ENCODE measurements around the gene CDH13. TPM values are rescaled to one million over a fixed set of nuclear protein-coding genes. Genes with fewer than 3 reads are reported as not detected.

CDH13 gene
- total and polyA plus RNA-seq, 8 donors, result 0.12 to 21.4 (median 1.7) TPM; not detected in 1

- no peaks in the 10 kb centered on the region for H3K4me1 ChIP-seq
- H3K27ac ChIP-seq, result no peak overlapping the region
- DNase-seq, result no peak
- intact Hi-C loops (cut with DNase I; ENCODE audit: low total_unique reads), result no loop called here
- H3K4me3 ChIP-seq, result no peak overlapping the region
- TF ChIP-seq POLR2AphosphoS5 (IDR thresholded peaks at IDR 0.05) (no peak), EP300 (IDR thresholded peaks at IDR 0.05) (no peak), POLR2A (IDR thresholded peaks at IDR 0.05) (no peak), CTCF (IDR thresholded peaks at IDR 0.05) (no peak)
- WGBS, 5 donors, result 19 to 46% (median 35%) methylated on average over 3 of the region's 3 CpGs
- no peaks in the 10 kb centered on the region for H3K36me3 ChIP-seq
- no peaks in the 10 kb centered on the region for H3K9me3 ChIP-seq
- H3K27me3 ChIP-seq, result no peaks in the 10 kb centered on the region
These were observed 643.9 kb downstream of the CDH13 start for GRCh38 chr16:83270640-83271039.

- TF ChIP-seq POLR2A (IDR thresholded peaks at IDR 0.05) (no peak), CTCF (IDR thresholded peaks at IDR 0.05) (no peak), POLR2AphosphoS5 (IDR thresholded peaks at IDR 0.05) (no peak), EP300 (IDR thresholded peaks at IDR 0.05) (no peak)
- H3K27me3 ChIP-seq, result no peaks in the 10 kb centered on the region
- no peak for DNase-seq
- H3K4me3 ChIP-seq, result no peak overlapping the region
- WGBS, 5 donors, result 23 to 56% (median 43%) methylated on average over 2 of the region's 2 CpGs
- no peak overlapping the region for H3K27ac ChIP-seq
- intact Hi-C loops (cut with DNase I; ENCODE audit: low total_unique reads), result no loop called here
- no peaks in the 10 kb centered on the region for H3K36me3 ChIP-seq
- H3K4me1 ChIP-seq, result no peaks in the 10 kb centered on the region
- H3K9me3 ChIP-seq, result no peaks in the 10 kb centered on the region
These were observed 644.4 kb downstream of the CDH13 start for GRCh38 chr16:83271123-83271522.

GRCh38 chr16:83271970-83272575 is 645.3 kb downstream of the CDH13 start:
- WGBS, 5 donors, result 56 to 74% (median 62%) methylated on average over 5 of the region's 5 CpGs
- DNase-seq, result no peak
- Histone ChIP-seq H3K27me3 (no peaks in the 10 kb centered on the region), H3K27ac (no peak overlapping the region), H3K36me3 (no peaks in the 10 kb centered on the region), H3K4me1 (no peaks in the 10 kb centered on the region), H3K4me3 (no peak overlapping the region), H3K9me3 (no peaks in the 10 kb centered on the region)
- intact Hi-C loops (cut with DNase I; ENCODE audit: low total_unique reads), result no loop called here
- no peak for TF ChIP-seq EP300 (IDR thresholded peaks at IDR 0.05)
- no peak for TF ChIP-seq POLR2A (IDR thresholded peaks at IDR 0.05)
- TF ChIP-seq POLR2AphosphoS5 (IDR thresholded peaks at IDR 0.05), result no peak
- no peak for TF ChIP-seq CTCF (IDR thresholded peaks at IDR 0.05)

GRCh38 chr16:83272843-83273242 is 646.1 kb downstream of the CDH13 start:
- DNase-seq, result no peak
- Histone ChIP-seq H3K27ac (no peak overlapping the region), H3K4me3 (no peak overlapping the region), H3K36me3 (no peaks in the 10 kb centered on the region), H3K4me1 (no peaks in the 10 kb centered on the region), H3K9me3 (no peaks in the 10 kb centered on the region), H3K27me3 (no peaks in the 10 kb centered on the region)
- no peak for TF ChIP-seq POLR2AphosphoS5 (IDR thresholded peaks at IDR 0.05)
- no peak for TF ChIP-seq EP300 (IDR thresholded peaks at IDR 0.05)
- TF ChIP-seq POLR2A (IDR thresholded peaks at IDR 0.05), result no peak
- no peak for TF ChIP-seq CTCF (IDR thresholded peaks at IDR 0.05)
- WGBS, 5 donors, result 67 to 80% (median 68%) methylated on average over 4 of the region's 4 CpGs
- intact Hi-C loops (cut with DNase I; ENCODE audit: low total_unique reads), result no loop called here
